NCI-H2227 (cell line): ENCODE data around the gene MBP.

Experiments
- DNase-seq: peaks from one replicate; lab custom pipeline; 2025; ENCODE audit not compliant: unreplicated experiment; lab: John Stamatoyannopoulos, UW

MBP gene

DNA sequence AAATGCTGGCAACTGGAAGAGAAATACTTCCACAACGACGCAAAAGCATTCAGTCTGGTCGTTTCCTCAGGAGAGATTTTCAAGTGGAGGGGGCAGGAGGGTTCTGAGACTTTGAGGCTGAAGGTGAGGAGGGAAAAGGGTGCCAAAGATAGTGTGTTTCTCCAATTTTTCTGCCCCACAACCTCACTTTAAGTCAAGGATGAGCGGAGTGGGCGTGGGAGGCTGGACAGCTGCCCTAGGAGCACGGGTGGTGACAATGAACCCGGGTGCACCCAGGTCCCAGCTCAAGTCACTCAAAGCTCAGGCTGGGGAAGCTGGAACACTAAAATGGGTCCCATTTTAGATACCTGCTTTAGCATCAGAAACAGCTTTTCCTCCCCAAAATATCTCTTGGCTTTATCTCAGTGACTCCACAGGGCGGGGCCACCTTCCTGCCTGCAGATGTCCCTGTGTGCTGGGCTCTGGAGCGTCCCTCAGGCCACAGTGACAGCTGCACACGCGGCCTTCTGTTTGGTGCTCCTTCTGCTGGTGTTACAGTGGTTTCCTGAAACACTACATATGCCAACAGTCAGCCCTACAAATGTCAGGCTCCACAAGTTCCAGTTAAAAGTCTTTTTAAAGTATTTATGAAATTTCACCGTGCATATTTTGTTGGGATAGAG lies 1.4 kb upstream of the MBP start:
- peak; percentile 5 for DNase-seq

DNA sequence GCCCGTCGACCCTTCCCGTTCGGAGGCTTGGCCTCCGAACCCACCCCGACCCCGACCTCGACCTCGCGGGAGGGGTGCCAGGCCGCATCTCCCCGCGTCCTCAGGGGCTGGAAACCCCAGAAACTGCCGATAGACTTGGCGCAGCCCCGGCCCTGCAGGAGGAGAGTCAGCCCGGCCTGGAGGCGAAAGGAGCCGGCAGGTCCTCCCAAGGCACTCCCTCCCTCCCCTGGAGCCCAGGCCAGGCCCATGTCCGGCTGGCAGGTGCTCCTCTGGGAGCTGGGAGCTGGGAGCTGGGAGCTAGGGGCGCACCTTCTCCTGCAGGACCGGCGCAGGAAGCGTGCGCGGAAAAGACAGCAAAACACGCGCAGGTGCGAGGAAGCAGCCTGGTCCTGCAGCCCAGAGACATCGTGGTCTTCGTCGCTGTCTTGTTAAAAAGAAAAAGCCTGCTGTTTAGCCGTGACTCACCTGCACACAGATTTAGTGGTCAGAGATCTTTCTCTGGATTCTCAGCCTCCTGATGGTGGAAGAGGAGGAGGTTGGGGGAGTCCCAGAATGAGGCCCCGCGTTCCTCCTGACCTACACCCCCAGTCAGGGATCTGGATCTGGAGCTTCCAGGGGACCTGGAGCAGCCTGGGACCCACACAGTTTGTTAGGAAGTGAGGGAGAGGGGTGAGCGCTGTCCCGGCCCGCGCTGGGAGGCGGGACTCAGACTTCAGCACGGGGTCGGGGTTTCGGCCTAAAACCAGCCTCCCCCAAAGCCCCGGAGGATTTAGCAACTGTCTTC lies 660 bp upstream of the MBP start:
- DNase-seq, result no peak

DNA sequence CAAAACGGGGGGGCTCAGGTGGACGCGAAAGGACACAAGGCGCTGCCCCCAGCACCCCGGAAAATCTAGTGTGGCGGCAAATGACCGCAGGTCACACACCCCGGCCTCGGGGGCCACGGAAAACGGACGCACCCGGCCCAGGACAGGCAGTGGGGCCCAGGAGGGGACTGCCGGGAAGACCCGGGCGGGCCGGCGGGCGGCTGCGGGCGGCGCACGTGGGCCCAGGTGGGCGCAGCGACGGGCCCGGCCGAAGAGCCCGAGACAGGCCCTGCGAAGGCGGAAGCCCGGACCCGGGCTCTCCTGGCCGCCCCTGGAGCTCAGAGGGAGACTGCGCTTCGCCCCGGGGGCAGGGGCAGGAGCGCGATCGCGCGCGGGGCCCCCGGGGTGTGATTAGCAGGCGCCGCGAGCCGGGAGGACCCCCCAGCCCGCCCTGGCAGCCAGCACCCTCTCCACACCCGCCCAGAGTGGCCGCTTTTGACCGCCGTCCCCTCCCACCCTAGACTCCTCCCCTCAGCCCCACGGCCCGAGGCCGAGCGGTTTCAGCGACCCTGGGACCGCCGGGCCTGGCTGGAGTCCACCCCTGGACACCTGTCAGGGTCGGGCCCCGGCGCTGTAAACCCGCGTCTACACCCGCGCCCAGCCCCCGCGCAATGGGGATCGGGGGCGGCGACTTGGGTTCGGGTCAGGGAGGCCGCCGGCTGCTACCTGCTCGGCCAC lies 773 bp downstream of the MBP start:
- no peak for DNase-seq

DNA sequence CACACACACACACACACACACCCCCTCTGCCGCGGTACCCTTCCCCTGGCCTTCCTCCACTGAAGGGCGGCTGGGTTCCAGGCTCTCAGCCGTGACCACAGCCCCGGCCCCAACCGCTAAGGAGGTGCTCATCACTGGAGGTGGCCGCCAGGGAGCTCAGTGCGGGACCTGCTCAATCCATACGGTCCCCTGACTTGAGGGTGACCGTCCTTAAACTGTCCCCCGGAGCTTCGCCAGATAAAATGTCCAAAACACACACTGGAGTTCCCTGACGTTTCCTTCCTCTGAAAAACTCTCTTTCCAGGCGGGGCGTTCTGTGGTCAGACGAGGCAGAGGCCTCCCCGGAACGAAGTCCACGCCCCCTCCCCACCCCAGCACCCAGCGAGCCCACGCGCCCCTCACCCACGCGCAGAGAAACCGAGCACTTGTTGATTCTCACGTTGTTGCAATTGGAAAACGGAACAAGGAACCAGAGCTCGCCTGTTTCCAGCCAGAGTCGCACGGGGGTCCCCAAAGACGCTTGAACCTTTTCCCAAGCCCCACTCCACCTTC lies 1.4 kb downstream of the MBP start:
- DNase-seq, result no peak

- DNase-seq, result no peak
Measured at GRCh38 chr18:77130229-77131099, 2.1 kb downstream of the MBP start.

DNA sequence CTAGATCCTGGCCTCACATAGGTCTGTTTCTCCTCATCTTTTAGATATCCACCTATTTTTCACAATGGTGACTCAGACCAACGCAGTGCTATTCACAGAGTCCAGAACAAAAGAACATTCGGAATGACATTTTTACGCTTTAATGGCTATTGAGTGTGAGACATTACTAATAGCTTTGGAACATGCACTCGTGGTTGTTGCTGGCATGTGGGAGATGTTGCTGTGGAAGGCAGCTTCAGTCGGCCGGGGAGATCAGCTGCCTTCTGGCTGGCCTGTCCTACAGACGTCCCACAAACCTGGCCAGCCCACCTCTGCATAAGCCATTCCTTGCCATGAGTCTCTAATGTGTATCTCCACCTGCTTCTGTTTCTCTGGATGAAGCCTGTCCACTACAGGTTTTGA lies 3.4 kb downstream of the MBP start:
- DNase-seq, result no peak

DNA sequence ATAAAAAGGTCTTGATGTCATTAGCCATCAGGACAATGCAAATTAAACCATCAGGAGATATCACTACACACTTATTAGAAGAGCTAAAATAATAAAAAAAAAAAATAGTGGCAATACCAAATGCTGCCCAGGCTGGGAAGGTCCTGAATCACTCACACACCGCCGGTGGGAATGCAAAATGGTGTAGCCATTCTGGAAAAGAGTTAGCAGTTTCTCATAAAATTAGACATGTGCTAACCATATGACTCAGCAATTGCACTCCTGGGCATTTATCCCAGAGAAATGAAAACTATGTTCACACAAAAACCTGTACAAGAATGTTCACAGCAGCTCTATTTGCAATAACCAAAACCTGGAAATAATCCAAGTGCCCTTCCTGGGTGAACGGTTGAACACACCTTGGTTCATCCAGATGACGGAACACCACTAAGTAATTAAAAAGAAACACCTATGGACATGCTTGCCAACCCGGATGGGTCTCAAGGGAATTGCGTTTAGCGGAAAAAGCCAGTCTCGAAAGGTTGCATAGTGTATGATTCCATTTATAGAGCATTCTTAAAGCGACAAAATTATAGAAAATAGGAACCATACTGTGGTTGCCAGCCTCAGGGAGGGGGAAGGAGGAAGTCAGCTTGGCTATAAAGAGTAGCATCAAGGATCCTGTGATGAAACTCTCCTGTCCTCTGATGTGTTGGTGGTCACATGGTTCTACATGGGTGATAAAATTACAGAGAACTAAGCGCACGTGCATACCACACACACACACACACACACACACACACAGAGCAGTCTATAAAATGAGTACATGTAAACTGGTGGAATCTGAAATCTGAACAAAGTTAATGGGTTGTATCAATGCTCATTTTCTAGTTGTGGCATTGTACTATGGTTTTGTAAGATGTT lies 4.6 kb downstream of the MBP start:
- no peak for DNase-seq

- no peak for DNase-seq
Measured at GRCh38 chr18:77124452-77124922, 8.1 kb downstream of the MBP start.

- no peak for DNase-seq
Measured at GRCh38 chr18:77123320-77124231, 9.0 kb downstream of the MBP start.

- DNase-seq, result no peak
Measured at GRCh38 chr18:77121523-77121922, 11.1 kb downstream of the MBP start.

DNA sequence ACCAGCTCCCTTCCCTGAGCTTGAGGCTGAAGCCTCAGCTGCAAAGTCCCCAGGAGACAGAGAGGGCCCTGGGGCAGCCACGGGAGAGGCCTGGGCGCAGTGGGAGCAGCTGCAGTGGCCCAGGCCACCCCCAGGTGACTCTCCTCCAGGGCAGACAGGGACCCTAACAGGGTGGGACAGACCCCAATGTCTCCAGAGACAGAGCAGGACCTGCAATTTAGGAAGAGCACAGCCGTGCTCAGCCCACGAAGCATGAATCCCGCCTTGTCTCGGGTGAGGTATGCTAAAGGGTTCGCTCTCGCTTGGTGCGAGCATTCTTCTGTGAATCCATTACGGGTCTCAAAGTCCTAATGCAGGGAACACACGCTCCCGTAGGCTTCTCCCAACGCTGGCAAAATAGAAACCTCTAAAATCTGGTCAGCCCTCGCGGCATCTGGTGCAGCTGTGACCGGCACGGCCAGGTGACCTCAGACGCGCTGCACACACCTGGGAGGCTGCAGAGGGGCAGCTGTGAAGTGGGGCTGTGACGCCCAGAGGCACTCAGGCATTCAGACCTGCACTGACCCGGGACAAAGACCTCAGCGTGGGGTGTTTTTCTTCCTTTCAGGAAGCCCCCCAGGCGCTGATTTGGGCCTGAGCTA lies 12.6 kb downstream of the MBP start:
- DNase-seq, result no peak

- DNase-seq, result no peak
Measured at GRCh38 chr18:77119101-77119850, 13.3 kb downstream of the MBP start.

GRCh38 chr18:77118256-77119090 lies 14.1 kb downstream of the MBP start:
- no peak for DNase-seq

DNA sequence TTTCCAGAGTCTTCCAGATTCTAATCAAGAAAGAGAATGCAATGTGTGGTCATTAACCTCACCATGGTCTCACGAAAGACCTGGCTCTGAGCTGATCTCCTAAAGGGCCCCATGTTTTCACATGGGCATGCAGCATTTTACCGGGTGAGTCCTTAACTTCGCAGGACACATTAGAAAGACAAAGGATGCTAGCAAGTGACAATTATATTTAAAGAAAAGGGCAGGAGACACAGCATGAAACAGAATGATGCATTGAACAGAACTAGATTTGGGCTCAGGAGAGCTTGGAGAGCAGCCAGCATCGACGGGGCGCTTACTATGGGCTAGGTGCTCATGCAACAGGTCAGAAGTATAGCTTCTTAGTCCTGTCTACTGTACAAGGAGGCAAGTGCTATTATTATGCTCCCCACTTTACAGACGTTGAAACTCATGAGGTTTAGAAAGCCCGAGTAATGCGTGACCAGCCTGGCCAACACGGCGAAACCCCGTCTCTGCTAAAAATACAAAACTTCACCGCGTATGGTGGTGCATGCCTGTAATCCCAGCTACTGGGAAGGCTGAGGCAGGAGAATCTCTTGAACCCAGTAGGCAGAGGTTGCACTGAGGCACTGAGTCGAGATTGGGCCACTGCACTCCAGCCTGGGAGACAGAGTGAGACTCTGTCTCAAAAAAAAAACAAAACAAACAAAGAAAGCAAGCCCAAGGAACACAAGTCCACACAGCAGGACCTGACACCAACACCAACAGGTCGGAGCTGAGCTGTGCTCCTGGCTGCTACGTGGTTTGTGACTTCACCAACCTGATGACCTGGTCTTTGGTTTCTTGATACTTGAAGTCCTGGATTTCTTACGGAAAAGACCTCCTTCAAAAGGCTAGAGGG lies 16.1 kb downstream of the MBP start:
- DNase-seq, result no peak

- no peak for DNase-seq
Measured at GRCh38 chr18:77115192-77115953, 17.2 kb downstream of the MBP start.
